ENCODE results near the gene TGM2.
A peak's percentile ranks its signal among the peaks of the same experiment; 100 is the strongest.

The TGM2 gene

GRCh38 chr20:38129248-38129865 lies 35.7 kb downstream of the TGM2 start:
- peaks cover 2% of the 10 kb centered on the region for H3K4me1 Mint-ChIP-seq
- no peaks in the 10 kb centered on the region for H3K9me3 Mint-ChIP-seq
- H3K27me3 Mint-ChIP-seq = peaks cover 3% of the 10 kb centered on the region
- H3K27ac Mint-ChIP-seq = no peak overlapping the region
- ATAC-seq = no peak
- H3K4me3 Mint-ChIP-seq = no peak overlapping the region
- DNase-seq = no peak

- Mint-ChIP-seq H3K4me1 (no peaks in the 10 kb centered on the region), H3K27ac (peak overlapping the region in 1 of 2 donors; percentile 76), H3K4me3 (no peak overlapping the region), H3K27me3 (no peaks in the 10 kb centered on the region), H3K9me3 (no peaks in the 10 kb centered on the region)
- DNase-seq (no peak), ATAC-seq (no peak)
These were observed 36.4 kb downstream of the TGM2 start for GRCh38 chr20:38128691-38129090.

- no peak overlapping the region for H3K4me3 Mint-ChIP-seq
These were observed 37.0 kb downstream of the TGM2 start for GRCh38 chr20:38127920-38128528.

GRCh38 chr20:38126932-38127621 lies 38.0 kb downstream of the TGM2 start:
- no peaks in the 10 kb centered on the region for H3K9me3 Mint-ChIP-seq
- DNase-seq (no peak), ATAC-seq (no peak)
- no peak overlapping the region for H3K4me3 Mint-ChIP-seq
- peak overlapping the region in 1 of 2 donors; percentile 82 for H3K27ac Mint-ChIP-seq
- no peaks in the 10 kb centered on the region for H3K27me3 Mint-ChIP-seq
- H3K4me1 Mint-ChIP-seq = peaks cover 7% of the 10 kb centered on the region

More at GRCh38 chr20:38127920-38128528, 37.0 kb downstream of the TGM2 start:
- Mint-ChIP-seq H3K27me3 (no peaks in the 10 kb centered on the region), H3K9me3 (no peaks in the 10 kb centered on the region), H3K4me1 (peaks cover 5% of the 10 kb centered on the region), H3K27ac (peak overlapping the region in 1 of 2 donors; percentile 11)
- DNase-seq (no peak), ATAC-seq (no peak)

GRCh38 chr20:38126146-38126921 lies 38.7 kb downstream of the TGM2 start:
- H3K4me1 Mint-ChIP-seq = peaks cover 7% of the 10 kb centered on the region
- no peak for ATAC-seq

GRCh38 chr20:38125157-38126056 lies 39.7 kb downstream of the TGM2 start:
- DNase-seq = no peak
- Mint-ChIP-seq H3K27me3 (no peaks in the 10 kb centered on the region), H3K4me1 (peaks cover 7% of the 10 kb centered on the region), H3K4me3 (no peak overlapping the region), H3K27ac (peak overlapping the region in 1 of 2 donors; percentile 19), H3K9me3 (no peaks in the 10 kb centered on the region)
- ATAC-seq = no peak

More at GRCh38 chr20:38126146-38126921, 38.7 kb downstream of the TGM2 start:
- Mint-ChIP-seq H3K27ac (no peak overlapping the region), H3K27me3 (no peaks in the 10 kb centered on the region), H3K9me3 (no peaks in the 10 kb centered on the region), H3K4me3 (no peak overlapping the region)
- no peak for DNase-seq

- peaks cover 7% of the 10 kb centered on the region for H3K4me1 Mint-ChIP-seq
- no peaks in the 10 kb centered on the region for H3K9me3 Mint-ChIP-seq
- no peaks in the 10 kb centered on the region for H3K27me3 Mint-ChIP-seq
- peak overlapping the region; percentile 63 to 65 for H3K27ac Mint-ChIP-seq
- no peak overlapping the region for H3K4me3 Mint-ChIP-seq
- ATAC-seq (no peak), DNase-seq (no peak)
These were observed 42.0 kb downstream of the TGM2 start for GRCh38 chr20:38123021-38123587.

GRCh38 chr20:38121741-38122140 lies 43.3 kb downstream of the TGM2 start:
- Mint-ChIP-seq H3K27ac (no peak overlapping the region), H3K9me3 (no peaks in the 10 kb centered on the region), H3K27me3 (no peaks in the 10 kb centered on the region), H3K4me1 (peaks cover 7% of the 10 kb centered on the region), H3K4me3 (no peak overlapping the region)
- ATAC-seq = no peak
- DNase-seq = no peak

GRCh38 chr20:38120625-38120988 lies 44.5 kb downstream of the TGM2 start:
- DNase-seq (no peak), ATAC-seq (no peak)
- no peaks in the 10 kb centered on the region for H3K27me3 Mint-ChIP-seq
- no peaks in the 10 kb centered on the region for H3K9me3 Mint-ChIP-seq
- H3K4me3 Mint-ChIP-seq = no peak overlapping the region
- no peak overlapping the region for H3K27ac Mint-ChIP-seq
- peaks cover 7% of the 10 kb centered on the region for H3K4me1 Mint-ChIP-seq

- H3K27me3 Mint-ChIP-seq = no peaks in the 10 kb centered on the region
- H3K4me3 Mint-ChIP-seq = no peak overlapping the region
- H3K4me1 Mint-ChIP-seq = peaks cover 7% of the 10 kb centered on the region
These were observed 45.6 kb downstream of the TGM2 start for GRCh38 chr20:38119446-38119845.

GRCh38 chr20:38117635-38118034 lies 47.4 kb downstream of the TGM2 start:
- Mint-ChIP-seq H3K27ac (no peak overlapping the region), H3K27me3 (no peaks in the 10 kb centered on the region), H3K9me3 (no peaks in the 10 kb centered on the region), H3K4me1 (peaks cover 5% of the 10 kb centered on the region), H3K4me3 (no peak overlapping the region)
- no peak for ATAC-seq
- DNase-seq = no peak

More at GRCh38 chr20:38119446-38119845, 45.6 kb downstream of the TGM2 start:
- Mint-ChIP-seq H3K27ac (no peak overlapping the region), H3K9me3 (no peaks in the 10 kb centered on the region)
- no peak for ATAC-seq
- DNase-seq = no peak

- peaks cover 5% of the 10 kb centered on the region for H3K4me1 Mint-ChIP-seq
- no peak overlapping the region for H3K27ac Mint-ChIP-seq
- ATAC-seq (no peak), DNase-seq (no peak)
- H3K27me3 Mint-ChIP-seq = no peaks in the 10 kb centered on the region
- H3K9me3 Mint-ChIP-seq = no peaks in the 10 kb centered on the region
- H3K4me3 Mint-ChIP-seq = no peak overlapping the region
These were observed 47.9 kb downstream of the TGM2 start for GRCh38 chr20:38117205-38117604.

GRCh38 chr20:38116409-38117165 lies 48.5 kb downstream of the TGM2 start:
- no peak for ATAC-seq
- Mint-ChIP-seq H3K4me3 (no peak overlapping the region), H3K27ac (no peak overlapping the region), H3K27me3 (no peaks in the 10 kb centered on the region), H3K4me1 (peaks cover 5% of the 10 kb centered on the region), H3K9me3 (no peaks in the 10 kb centered on the region)
- no peak for DNase-seq

- ATAC-seq = no peak
- Mint-ChIP-seq H3K9me3 (no peaks in the 10 kb centered on the region), H3K27me3 (no peaks in the 10 kb centered on the region), H3K4me3 (no peak overlapping the region), H3K4me1 (peaks cover 5% of the 10 kb centered on the region), H3K27ac (no peak overlapping the region)
- DNase-seq = no peak
These were observed 49.2 kb downstream of the TGM2 start for GRCh38 chr20:38115896-38116295.
